Amniotic epithelial cell (primary cell): Measurements from ENCODE around the gene OR4E2.
"Not testable (repeated sequence)": the region's sequence is repeated elsewhere in the genome, so short reads cannot be mapped to it uniquely, and the experiment has no call there.

Source experiments
- DNase-seq: peaks from one replicate; pipeline ENCODE4 v3.0.0-alpha.2; 2010; ENCODE audit warnings: low read depth

The OR4E2 gene

GRCh38 chr14:21653331-21653885 is at the start of gene OR4E2:
Gene OR4E2 (plus strand): TSS chr14:21653835. CDS start chr14:21665083, 11,248 bp downstream.
- no peak for DNase-seq

GRCh38 chr14:21612324-21612723 is 41.3 kb upstream of the OR4E2 start:
- DNase-seq: no peak

GRCh38 chr14:21614240-21614639 is 39.4 kb upstream of the OR4E2 start:
- DNase-seq: no peak

GRCh38 chr14:21617614-21618013 is 36.0 kb upstream of the OR4E2 start:
- DNase-seq: no peak

- peak; percentile 52 for DNase-seq
Observed at GRCh38 chr14:21626491-21627230, 27.0 kb upstream of the OR4E2 start.

- not testable (repeated sequence) for DNase-seq
Observed at GRCh38 chr14:21630503-21630902, 23.1 kb upstream of the OR4E2 start.

GRCh38 chr14:21631084-21631483 is 22.6 kb upstream of the OR4E2 start:
- no peak for DNase-seq

GRCh38 chr14:21634840-21635239 is 18.8 kb upstream of the OR4E2 start, which contains the start of gene OR10G2:
Gene OR10G2 (minus strand): TSS chr14:21634940. CDS start chr14:21634842, 98 bp downstream.
- DNase-seq: no peak

- no peak for DNase-seq
Observed at GRCh38 chr14:21642683-21643082, 11.0 kb upstream of the OR4E2 start.

GRCh38 chr14:21643407-21643806 is 10.2 kb upstream of the OR4E2 start:
- no peak for DNase-seq

GRCh38 chr14:21647380-21647779 is 6.3 kb upstream of the OR4E2 start:
- peak; percentile 37 for DNase-seq

GRCh38 chr14:21652209-21652808 is 1.3 kb upstream of the OR4E2 start:
- DNase-seq: no peak

- no peak for DNase-seq
Observed at GRCh38 chr14:21654215-21654614, 580 bp downstream of the OR4E2 start.

GRCh38 chr14:21656980-21657379 is 3.3 kb downstream of the OR4E2 start:
- no peak for DNase-seq

- DNase-seq: peak; percentile 87
Observed at GRCh38 chr14:21668377-21668776, 14.7 kb downstream of the OR4E2 start.

- DNase-seq: no peak
Observed at GRCh38 chr14:21669284-21669683, 15.6 kb downstream of the OR4E2 start.

- no peak for DNase-seq
Observed at GRCh38 chr14:21671371-21671770, 17.7 kb downstream of the OR4E2 start.

GRCh38 chr14:21672116-21672515 is 18.5 kb downstream of the OR4E2 start:
- DNase-seq: peak; percentile 52

GRCh38 chr14:21673718-21674117 is 20.1 kb downstream of the OR4E2 start, which contains the start of gene OR4E1:
Gene OR4E1 (minus strand): TSS chr14:21673818. CDS start chr14:21670935, 2,883 bp downstream.
- no peak for DNase-seq

GRCh38 chr14:21675566-21675965 is 21.9 kb downstream of the OR4E2 start:
- no peak for DNase-seq

GRCh38 chr14:21680072-21680471 is 26.4 kb downstream of the OR4E2 start:
- DNase-seq: peak; percentile 73

- DNase-seq: peak; percentile 60
Observed at GRCh38 chr14:21686468-21686867, 32.8 kb downstream of the OR4E2 start.

- DNase-seq: no peak
Observed at GRCh38 chr14:21694425-21694824, 40.8 kb downstream of the OR4E2 start.
